K562 (cell line): ENCODE results near the gene GLI3. TPM values are rescaled to one million over a fixed set of nuclear protein-coding genes. Genes with fewer than 3 reads are reported as not detected.

ENCODE experiments used
- ATAC-seq: fragments of 200-7000 bp; cut with Tn5 transposase; 3 replicates; pipeline ENCODE4 v1.9.1; 2020; ENCODE audit warnings: moderate library complexity
- BruUV-seq: library from RNA; stranded (reverse); fragments of 400-500 nt; replicated peaks from 2 replicates; lab custom pipeline; 2021; lab: Mats Ljungman, UMichigan
- CTCF ChIA-PET: fragments of 300-600 bp; formaldehyde crosslinking; extraction: SDS; loops from one replicate; lab custom pipeline; 2021; ENCODE audit warnings: low intra/inter-chr PET ratio; lab: Yijun Ruan, JAX
- POLR2A ChIA-PET: fragments of 300-600, 350-650 bp; sonication (Branson Sonifier 250); formaldehyde crosslinking; extraction: SDS; loops from one replicate; lab custom pipeline; 2021; ENCODE audit warnings: antibody characterized with exemption, inconsistent platforms; lab: Yijun Ruan, JAX
- DNase-seq, 4 experiments: peaks; one replicate each; pipeline versions ENCODE4 v3.0.0 to v3.0.0-alpha.2; 2011 to 2018; ENCODE audit warnings: low spot score in 3 of 4, mixed read lengths in 3 of 4; ENCODE audit errors: extremely low read depth in 1 of 4
- FAIRE-seq: peaks from 2 replicates; lab custom pipeline; 2011; peaks lifted over from hg19 to GRCh38; lab: Jason Lieb, UNC
- H2AFZ ChIP-seq: 2 replicates; pipeline ENCODE4 v1.6.0; 2011; ENCODE audit warnings: low read depth, low read length, control low read depth, inconsistent platforms
- H3K27ac ChIP-seq: fragments of 200-600 bp; 3 replicates; pipeline ENCODE4 v1.8.0; 2011; ENCODE audit warnings: low read depth, mild to moderate bottlenecking, control low read depth, inconsistent platforms, low read length, moderate library complexity, mixed read lengths; ENCODE audit errors: extremely low read depth
- H3K27me3 ChIP-seq, 2 experiments: fragments of 300-600 bp in 1 of 2; 2 replicates in 1 of 2; 3 replicates in 1 of 2; pipeline versions ENCODE4 v1.6.0 to v1.8.0; 2011; ENCODE audit warnings: inconsistent platforms in 2 of 2, low read length in 2 of 2, mild to moderate bottlenecking in 1 of 2, mixed read lengths in 1 of 2, moderate library complexity in 1 of 2; ENCODE audit not compliant: control insufficient read depth in 2 of 2, insufficient read depth in 2 of 2
- H3K36me3 ChIP-seq: fragments of 300-600 bp; 3 replicates; pipeline ENCODE4 v1.8.0; 2011; ENCODE audit warnings: mild to moderate bottlenecking, low read length, inconsistent platforms; ENCODE audit not compliant: control insufficient read depth, insufficient read depth
- H3K4me1 ChIP-seq, 2 experiments: fragments of 200-600 bp in 1 of 2; replicated peaks in 1 of 2; 2 replicates in 1 of 2; 3 replicates in 1 of 2; pipeline versions ENCODE4 v1.5.1 to v1.8.0; 2011; ENCODE audit warnings: inconsistent platforms in 2 of 2, low read length in 2 of 2, mild to moderate bottlenecking in 1 of 2, mixed read lengths in 1 of 2, moderate library complexity in 1 of 2; ENCODE audit not compliant: control insufficient read depth in 2 of 2, insufficient read depth in 2 of 2
- H3K4me2 ChIP-seq: 2 replicates; pipeline ENCODE4 v1.6.1; 2011; ENCODE audit warnings: low read length, control low read depth, inconsistent platforms, mixed read lengths; ENCODE audit not compliant: insufficient read depth
- H3K4me3 ChIP-seq: fragments of 200-600 bp; sonication (generic), shearing (Covaris generic); 2 replicates; pipeline ENCODE4 v1.5.1; 2016; ENCODE audit warnings: control low read depth, inconsistent platforms
- H3K79me2 ChIP-seq: fragments of 200-600 bp; 3 replicates; pipeline ENCODE4 v1.8.0; 2011; ENCODE audit warnings: low read length, inconsistent platforms; ENCODE audit not compliant: control insufficient read depth, insufficient read depth
- H3K9ac ChIP-seq, 2 experiments: 2 replicates each; pipeline versions ENCODE4 v1.6.0 to v1.6.1; 2011; ENCODE audit warnings: low read depth in 2 of 2, low read length in 2 of 2, control low read depth in 1 of 2, inconsistent platforms in 1 of 2, mild to moderate bottlenecking in 1 of 2, mixed read lengths in 1 of 2; ENCODE audit not compliant: insufficient read depth in 1 of 2
- H3K9me1 ChIP-seq: one replicate; pipeline ENCODE4 v1.6.0; 2011; ENCODE audit warnings: inconsistent platforms, mild to moderate bottlenecking, low read length, moderate library complexity; ENCODE audit not compliant: control insufficient read depth, insufficient read depth
- H3K9me3 ChIP-seq: replicated peaks from 2 replicates; pipeline ENCODE4 v1.5.1; 2011; ENCODE audit warnings: low read depth, low read length, inconsistent platforms; ENCODE audit not compliant: control insufficient read depth, insufficient read depth
- H4K20me1 ChIP-seq: replicated peaks from 2 replicates; pipeline ENCODE4 v1.6.1; 2011; ENCODE audit warnings: low read length, inconsistent platforms, mixed read lengths; ENCODE audit not compliant: control insufficient read depth, insufficient read depth
- CEBPG ChIP-seq, 3 experiments: fragments of 200-800 bp in 1 of 3; sonication (Bioruptor generic) in 1 of 3; sonication (generic) in 1 of 3; formaldehyde crosslinking in 1 of 3; IDR thresholded peaks in 2 of 3; conservative IDR thresholded peaks in 1 of 3; 2 replicates each; pipeline versions ENCODE4 v1.6.1 to v1.8.0; 2016 to 2022; ENCODE audit warnings: missing compliant biosample characterization in 2 of 3, missing genetic modification characterization in 2 of 3, mild to moderate bottlenecking in 1 of 3, missing genetic modification reagents in 1 of 3
- MEF2A ChIP-seq: IDR thresholded peaks from 2 replicates; pipeline ENCODE4 v1.6.1; 2011; ENCODE audit warnings: low read depth, mild to moderate bottlenecking, low read length, moderate library complexity; ENCODE audit not compliant: control insufficient read depth
- WGBS: fragments of 100-300 bp; shearing (Covaris generic); methylation state at CpG from one replicate; pipeline ENCODE4 v1.1.6; 2016; ENCODE audit warnings: low coverage, mixed read lengths; ENCODE audit not compliant: insufficient coverage; ENCODE audit errors: missing lambda C conversion rate; 5-methylcytosine and 5-hydroxymethylcytosine counted together
- in situ Hi-C: fragments of 300-500 bp; cut with MboI; formaldehyde crosslinking; loops from 4 replicates; pipeline ENCODE4 v1.15.0; 2018; ENCODE audit warnings: inconsistent platforms, mixed read lengths
- intact Hi-C: fragments of 100-400 bp; cut with micrococcal nuclease; formaldehyde crosslinking; loops from 2 replicates; pipeline ENCODE4 v1.14.2; 2022
- polyA plus RNA-seq, 8 experiments: library from polyadenylated mRNA; depleted of rRNA in 4 of 8; stranded (reverse) in 5 of 8; unstranded in 3 of 8; fragments of >200 nt; fragmentation: Nextera tagmentation in 2 of 8; fragmentation: Illumina TruSeq in 1 of 8; extraction: Ambion mirVana in 2 of 8; extraction: Trizol in 1 of 8; gene quantifications; 2 replicates each; pipeline versions ENCODE4 v1.2.1 to v1.2.3, GENCODE V29; 2011 to 2014; ENCODE audit warnings: inconsistent platforms in 1 of 8, missing spikeins in 1 of 8
- total RNA-seq, 7 experiments: library from RNA; depleted of rRNA in 6 of 7; stranded (reverse); fragments of >200 nt in 6 of 7; fragmentation: Illumina TruSeq in 2 of 7; extraction: Trizol in 2 of 7; gene quantifications; 2 replicates each; pipeline versions ENCODE4 v1.2.1 to v1.2.3, GENCODE V29; 2011 to 2021; ENCODE audit warnings: low replicate concordance in 1 of 7
- TF ChIP-seq, protein P1 (sequence below), 3 experiments: IDR thresholded peaks in 2 of 3; conservative IDR thresholded peaks in 1 of 3; 2 replicates each; pipeline ENCODE4 v1.5.1; 2011 to 2012; ENCODE audit warnings: low read length in 3 of 3, mild to moderate bottlenecking in 3 of 3, control low read depth in 2 of 3, improper control_type of control experiment in 1 of 3, inconsistent platforms in 1 of 3, low read depth in 1 of 3, mixed read lengths in 1 of 3, moderate library complexity in 1 of 3; ENCODE audit not compliant: insufficient read depth in 2 of 3

Gene GLI3
- total and polyA plus RNA-seq, 9 of the 15 experiments (the other 6 are each of a cell fraction or from before 2014, with no cell fraction given): 0.01 to 0.18 (median 0.07) TPM; not detected in 6

DNA sequence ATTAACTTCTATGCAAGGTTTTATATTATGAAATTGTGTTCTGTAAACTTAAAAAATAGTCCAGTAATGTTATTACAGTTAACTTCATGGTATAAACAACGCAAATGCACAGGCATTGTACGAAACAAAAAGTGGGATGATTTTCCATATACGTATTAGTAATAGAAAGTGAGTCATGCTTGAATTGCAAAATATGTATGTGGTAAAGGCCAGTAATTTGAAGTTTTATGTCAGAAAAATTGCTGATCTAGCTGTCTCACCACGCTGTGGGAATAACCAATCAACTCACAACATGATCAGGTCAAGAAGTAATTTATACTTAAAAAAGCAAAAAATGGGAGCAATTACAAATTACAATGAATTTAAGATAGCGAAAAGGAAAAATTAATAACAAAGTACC, 37.0 kb upstream of the GLI3 start:
- DNase-seq: no peak
- TF ChIP-seq CEBPG (CRISPR knock-in tag; IDR thresholded peaks at IDR 0.05) (no peak), CEBPG (tag; conservative IDR thresholded peaks at IDR 0.05 in 1 of 2, IDR thresholded peaks at IDR 0.05 in 1 of 2) (no peak)
- TF ChIP-seq, all 486 proteins: peak for 0
- H3K9ac ChIP-seq: no peak overlapping the region
- ATAC-seq (no peak), FAIRE-seq (no peak)
- no peaks in the 10 kb centered on the region for H3K9me1 ChIP-seq
- H3K36me3 ChIP-seq: no peaks in the 10 kb centered on the region
- no peak overlapping the region for H3K4me3 ChIP-seq
- in situ Hi-C loops (no loop called here), intact Hi-C loops (no loop called here)
- ChIA-PET POLR2A (interaction anchor here (0.7 kb wide), 1 partner anchor 324 kb away, joined by 3 read pairs; no protein-coding TSS in a partner anchor), CTCF (no interaction called here)
- H3K27ac ChIP-seq: no peak overlapping the region
- 1% methylated on average over 5 of the region's 5 CpGs for WGBS
- BruUV-seq: no TSS peak
- H3K9me3 ChIP-seq: no peaks in the 10 kb centered on the region
- H3K4me2 ChIP-seq: no peak overlapping the region
- no peaks in the 10 kb centered on the region for H3K27me3 ChIP-seq
- H2AFZ ChIP-seq: no peak overlapping the region
- no peaks in the 10 kb centered on the region for H3K79me2 ChIP-seq
- no peaks in the 10 kb centered on the region for H4K20me1 ChIP-seq
- no peaks in the 10 kb centered on the region for H3K4me1 ChIP-seq

DNA sequence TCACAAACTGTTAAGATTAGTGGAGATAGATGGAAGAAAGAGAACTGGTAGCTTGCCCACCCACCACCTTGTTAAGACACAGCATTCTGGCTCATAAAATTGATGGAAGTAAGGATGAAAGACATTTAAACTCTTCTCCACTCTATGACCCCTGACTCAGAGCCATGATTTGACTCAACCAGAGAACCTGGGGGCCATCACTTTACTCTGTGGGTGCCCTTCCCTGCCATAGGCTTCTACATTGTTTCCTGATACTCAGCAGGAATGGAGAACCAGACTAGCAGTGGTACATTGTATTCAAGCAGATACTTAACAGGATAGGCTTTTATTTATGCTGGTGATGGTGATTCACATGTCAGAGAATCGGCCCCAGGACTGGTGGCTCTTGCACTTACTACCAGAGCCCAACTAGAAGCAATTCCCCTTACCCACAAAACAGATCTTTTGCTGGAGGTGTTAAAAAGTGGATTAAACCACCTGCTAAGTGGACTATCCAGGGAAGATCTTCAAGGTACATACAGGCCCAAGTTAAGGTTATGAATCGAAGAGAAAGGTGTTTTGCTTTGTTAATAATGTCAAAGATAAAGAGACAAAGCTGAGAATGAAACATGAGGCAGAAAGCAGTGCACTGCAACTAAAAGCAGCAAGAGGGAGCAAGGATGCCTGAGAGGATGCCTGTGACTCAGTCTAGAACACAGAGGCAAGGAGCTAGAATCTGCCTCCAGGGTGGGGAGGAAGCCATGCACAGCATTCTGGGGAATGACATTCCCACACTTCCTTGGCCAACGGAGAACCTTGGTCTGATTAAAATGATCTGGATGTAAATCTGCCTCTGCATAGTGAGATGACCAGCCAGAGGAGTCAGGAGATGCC, 36.0 kb upstream of the GLI3 start:
- DNase-seq (no peak), ATAC-seq (no peak), FAIRE-seq (no peak)
- H3K27ac ChIP-seq: no peak overlapping the region
- no peaks in the 10 kb centered on the region for H3K36me3 ChIP-seq
- TF ChIP-seq, protein P1, sequence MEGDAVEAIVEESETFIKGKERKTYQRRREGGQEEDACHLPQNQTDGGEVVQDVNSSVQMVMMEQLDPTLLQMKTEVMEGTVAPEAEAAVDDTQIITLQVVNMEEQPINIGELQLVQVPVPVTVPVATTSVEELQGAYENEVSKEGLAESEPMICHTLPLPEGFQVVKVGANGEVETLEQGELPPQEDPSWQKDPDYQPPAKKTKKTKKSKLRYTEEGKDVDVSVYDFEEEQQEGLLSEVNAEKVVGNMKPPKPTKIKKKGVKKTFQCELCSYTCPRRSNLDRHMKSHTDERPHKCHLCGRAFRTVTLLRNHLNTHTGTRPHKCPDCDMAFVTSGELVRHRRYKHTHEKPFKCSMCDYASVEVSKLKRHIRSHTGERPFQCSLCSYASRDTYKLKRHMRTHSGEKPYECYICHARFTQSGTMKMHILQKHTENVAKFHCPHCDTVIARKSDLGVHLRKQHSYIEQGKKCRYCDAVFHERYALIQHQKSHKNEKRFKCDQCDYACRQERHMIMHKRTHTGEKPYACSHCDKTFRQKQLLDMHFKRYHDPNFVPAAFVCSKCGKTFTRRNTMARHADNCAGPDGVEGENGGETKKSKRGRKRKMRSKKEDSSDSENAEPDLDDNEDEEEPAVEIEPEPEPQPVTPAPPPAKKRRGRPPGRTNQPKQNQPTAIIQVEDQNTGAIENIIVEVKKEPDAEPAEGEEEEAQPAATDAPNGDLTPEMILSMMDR (IDR thresholded peaks at IDR 0.05 in 2 of 3, conservative IDR thresholded peaks at IDR 0.05 in 1 of 3; ENCODE audit: insufficient read depth in 2 of 3, low read depth in 1 of 3, low read length in 3 of 3): peak in 1 of 3 experiments; percentile 5; a peak in 1 of 6 replicates
- TF ChIP-seq MEF2A: no peak
- in situ Hi-C loops: no loop called here
- H4K20me1 ChIP-seq: no peaks in the 10 kb centered on the region
- H3K4me3 ChIP-seq: no peak overlapping the region
- no peak overlapping the region for H2AFZ ChIP-seq
- no peak overlapping the region for H3K4me2 ChIP-seq
- POLR2A ChIA-PET: no interaction called here
- H3K79me2 ChIP-seq: no peaks in the 10 kb centered on the region
- CTCF ChIA-PET: no interaction called here
- 6% methylated on average over 3 of the region's 3 CpGs for WGBS
- H3K9me3 ChIP-seq: no peaks in the 10 kb centered on the region
- H3K27me3 ChIP-seq: no peaks in the 10 kb centered on the region
- no TSS peak for BruUV-seq
- H3K9me1 ChIP-seq: no peaks in the 10 kb centered on the region
- no peak overlapping the region for H3K9ac ChIP-seq
- no peaks in the 10 kb centered on the region for H3K4me1 ChIP-seq
- intact Hi-C loops: no loop called here
